Ammon's horn (tissue), 1 donor: ENCODE results near the gene ITGB4.

Source experiments
- DNase-seq: peaks from one replicate; pipeline ENCODE4 v3.0.0-alpha.2; 2016; ENCODE audit warnings: low spot score

Gene ITGB4

GRCh38 chr17:75697651-75698291 is 23.5 kb upstream of the ITGB4 start:
- DNase-seq = peak; percentile 95

DNA sequence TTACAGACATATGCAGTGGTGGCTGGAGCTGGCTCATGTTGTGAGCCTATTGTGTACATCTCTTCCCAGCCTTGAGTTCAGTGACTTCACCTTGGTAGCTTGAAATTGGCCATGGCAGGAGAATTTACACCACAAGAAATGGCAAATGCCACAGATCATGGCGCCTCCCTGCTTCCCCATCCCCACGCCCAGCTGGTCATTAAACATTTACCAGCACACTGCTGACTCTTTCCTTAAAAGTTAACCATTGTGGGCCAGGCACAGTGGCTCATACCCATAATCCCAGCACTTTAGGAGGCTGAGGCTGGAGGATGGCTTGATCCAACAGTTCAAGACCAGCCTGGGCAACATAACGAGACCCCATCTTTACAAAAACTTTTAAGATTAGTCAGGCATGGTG is 22.6 kb upstream of the ITGB4 start:
- DNase-seq = no peak

GRCh38 chr17:75701288-75701687 is 20.0 kb upstream of the ITGB4 start:
- DNase-seq = no peak

DNA sequence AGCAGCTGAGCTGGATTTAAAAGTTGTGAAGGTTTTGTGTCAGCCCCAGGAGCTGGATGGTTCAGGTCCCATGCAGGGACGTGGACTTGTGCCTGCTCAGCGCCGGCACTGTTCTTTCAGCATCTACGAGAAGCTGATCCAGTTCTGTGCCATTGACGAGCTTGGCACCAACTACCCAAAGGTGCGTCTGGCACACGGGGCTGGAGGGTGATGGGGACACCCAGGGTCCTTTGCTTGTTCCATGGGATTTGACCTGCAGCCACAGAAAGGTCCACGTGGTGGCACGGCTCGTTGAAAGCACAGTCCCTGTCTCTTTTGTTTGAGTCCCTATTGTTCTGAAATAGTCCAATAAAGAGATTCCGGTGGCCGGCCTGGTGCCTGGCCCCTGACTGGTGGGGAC is 18.1 kb upstream of the ITGB4 start:
- DNase-seq = no peak

GRCh38 chr17:75703591-75703990 is 17.7 kb upstream of the ITGB4 start:
- DNase-seq = no peak

DNA sequence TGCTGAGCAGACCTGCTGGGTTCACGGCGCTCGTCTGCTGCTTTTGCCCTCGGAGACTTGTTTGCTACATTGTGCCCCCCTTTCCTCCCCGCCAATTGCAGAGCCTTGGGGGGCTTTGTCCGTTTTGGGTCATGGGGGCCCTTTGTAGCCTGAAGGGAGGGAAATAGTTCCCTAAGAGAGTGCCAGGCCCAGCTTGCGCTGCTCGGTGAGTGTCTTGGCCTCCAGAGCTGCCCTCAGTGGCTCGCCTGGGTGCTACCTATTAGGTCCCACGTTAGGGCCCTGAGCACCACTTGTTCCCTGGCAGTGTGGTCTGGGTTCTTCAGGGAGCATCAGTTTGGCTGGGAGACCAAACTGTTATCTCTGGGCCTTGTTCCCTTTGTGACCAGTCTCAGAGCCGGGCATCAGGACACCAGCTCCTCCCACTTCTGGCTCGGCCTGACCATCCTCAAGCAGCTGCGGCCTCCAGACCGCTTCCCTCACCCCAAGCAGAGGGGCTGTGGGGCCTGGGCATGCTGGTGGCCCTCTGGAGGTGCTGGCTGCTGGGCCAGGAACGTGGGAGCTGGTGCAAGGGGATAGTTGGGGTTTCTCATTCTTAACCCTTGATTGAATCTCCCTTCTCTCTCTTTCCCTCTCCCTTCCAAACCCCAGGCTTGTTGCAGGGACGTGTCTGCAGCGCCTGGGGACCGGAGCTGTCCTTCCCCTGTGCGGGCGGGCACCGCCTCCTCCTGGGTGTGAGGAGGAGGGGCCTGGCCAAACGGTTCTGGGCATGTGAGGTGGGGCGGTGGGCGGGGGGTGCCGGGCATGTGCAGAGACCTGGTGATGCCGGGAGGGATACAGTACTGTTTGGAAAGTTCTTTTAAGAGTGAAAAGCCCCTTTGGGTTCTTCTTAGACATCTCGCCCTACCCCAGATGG is 16.0 kb upstream of the ITGB4 start:
- peak; percentile 67 for DNase-seq

- DNase-seq = no peak
Measured at GRCh38 chr17:75706042-75706728, 15.1 kb upstream of the ITGB4 start.

- no peak for DNase-seq
Measured at GRCh38 chr17:75707079-75707571, 14.1 kb upstream of the ITGB4 start.

GRCh38 chr17:75712446-75712845 is 8.8 kb upstream of the ITGB4 start:
- DNase-seq = no peak

DNA sequence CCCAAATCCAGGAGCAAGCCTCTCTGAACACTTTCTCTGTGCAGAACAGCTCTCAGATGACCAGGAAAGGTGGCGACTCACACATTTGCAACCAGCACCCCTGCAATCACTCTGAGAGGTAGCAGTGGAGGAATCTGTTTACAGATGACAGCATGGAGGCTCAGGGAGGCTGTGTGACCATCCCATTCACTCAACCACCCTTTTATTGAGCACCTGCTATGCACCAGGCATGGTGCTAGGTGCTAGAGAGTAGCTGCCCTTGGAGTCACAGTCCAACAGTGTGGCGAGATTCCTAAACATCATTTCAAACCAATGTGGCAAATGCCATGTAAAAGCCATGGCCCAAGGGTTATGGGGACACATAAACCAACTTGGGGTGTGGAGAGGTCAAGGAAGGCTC is 1.5 kb upstream of the ITGB4 start:
- DNase-seq = no peak

DNA sequence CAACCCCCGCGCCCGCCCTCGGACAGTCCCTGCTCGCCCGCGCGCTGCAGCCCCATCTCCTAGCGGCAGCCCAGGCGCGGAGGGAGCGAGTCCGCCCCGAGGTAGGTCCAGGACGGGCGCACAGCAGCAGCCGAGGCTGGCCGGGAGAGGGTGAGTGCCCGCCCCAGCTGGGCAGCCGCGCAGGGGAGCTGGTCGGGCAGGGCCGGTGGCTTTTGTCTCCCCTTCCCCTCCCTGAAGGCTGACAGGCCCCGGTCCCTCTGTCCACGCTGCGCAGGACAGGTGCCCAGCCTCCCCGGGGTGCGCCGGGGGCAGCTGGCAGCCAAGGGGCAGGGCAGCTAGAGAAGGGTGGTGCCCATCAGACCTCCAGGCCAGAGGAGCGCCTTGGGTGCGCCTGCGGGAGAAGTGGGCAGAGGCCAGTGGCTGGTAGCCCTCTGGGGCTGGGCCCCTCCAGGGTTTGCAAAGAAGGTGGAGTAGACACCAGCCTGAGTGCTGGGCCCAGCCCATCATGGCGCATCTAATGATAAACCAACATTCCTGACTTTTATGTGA is 278 bp downstream of the ITGB4 start:
- no peak for DNase-seq

GRCh38 chr17:75722076-75722475 is 817 bp downstream of the ITGB4 start:
- DNase-seq = no peak

GRCh38 chr17:75722542-75723095 is 1.4 kb downstream of the ITGB4 start:
- DNase-seq = no peak

DNA sequence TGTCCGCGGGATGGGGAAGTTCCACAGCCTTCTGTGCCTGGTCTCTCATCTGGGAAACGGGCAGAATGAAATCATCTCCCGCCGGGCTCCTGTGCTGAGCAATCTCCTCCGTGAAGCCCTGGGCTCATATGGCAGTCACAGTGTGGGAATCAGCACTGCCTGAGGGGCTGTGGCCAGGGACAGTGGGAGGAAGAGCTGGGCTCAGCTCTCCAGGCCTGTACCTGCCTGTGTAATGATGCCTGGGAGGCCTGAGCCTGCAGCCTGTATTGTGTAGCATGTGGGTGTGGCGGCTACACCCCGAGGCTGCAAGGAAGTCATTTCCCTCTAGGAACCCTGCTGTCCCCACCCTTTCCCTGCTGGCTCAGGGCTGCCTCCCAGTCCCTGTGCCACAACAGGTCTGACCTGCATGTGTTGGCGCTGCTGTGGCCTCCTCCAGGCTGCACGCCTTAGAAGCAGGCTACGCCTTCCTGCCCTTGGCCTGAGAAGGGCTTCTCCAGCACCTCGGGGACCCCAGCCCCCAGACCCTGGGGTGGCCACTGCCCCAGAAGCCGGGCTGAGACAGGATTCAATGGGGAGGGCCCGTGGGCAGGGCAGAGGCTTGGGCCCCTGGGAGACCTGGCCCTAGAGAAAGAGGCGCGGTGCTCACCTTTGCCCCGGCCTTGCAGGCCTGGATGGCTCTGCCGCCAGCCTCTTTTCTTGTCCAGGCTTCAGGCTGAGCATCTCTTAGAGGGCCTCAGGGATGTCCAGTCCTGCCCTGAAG is 2.1 kb downstream of the ITGB4 start:
- no peak for DNase-seq

GRCh38 chr17:75724016-75725003 is 3.1 kb downstream of the ITGB4 start:
- DNase-seq = no peak

DNA sequence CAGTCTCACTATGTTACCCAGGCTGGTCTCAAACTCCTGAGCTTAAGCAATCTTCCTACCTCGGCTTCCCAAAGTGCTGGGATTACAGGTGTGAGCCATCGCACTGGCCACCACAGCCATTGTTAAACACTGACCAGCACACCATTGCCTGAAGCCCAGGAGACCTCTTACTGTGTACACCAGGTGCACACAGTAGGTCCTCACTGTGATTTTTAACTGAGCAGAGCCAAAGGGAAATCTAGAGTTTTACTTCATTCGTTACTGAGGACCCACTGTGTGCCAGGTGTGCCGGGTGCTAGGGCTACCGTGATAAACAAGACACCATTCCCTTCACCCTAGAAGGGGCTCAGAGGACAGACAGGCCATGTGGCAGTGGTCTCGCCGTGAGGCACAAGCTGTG is 4.2 kb downstream of the ITGB4 start:
- DNase-seq = no peak

DNA sequence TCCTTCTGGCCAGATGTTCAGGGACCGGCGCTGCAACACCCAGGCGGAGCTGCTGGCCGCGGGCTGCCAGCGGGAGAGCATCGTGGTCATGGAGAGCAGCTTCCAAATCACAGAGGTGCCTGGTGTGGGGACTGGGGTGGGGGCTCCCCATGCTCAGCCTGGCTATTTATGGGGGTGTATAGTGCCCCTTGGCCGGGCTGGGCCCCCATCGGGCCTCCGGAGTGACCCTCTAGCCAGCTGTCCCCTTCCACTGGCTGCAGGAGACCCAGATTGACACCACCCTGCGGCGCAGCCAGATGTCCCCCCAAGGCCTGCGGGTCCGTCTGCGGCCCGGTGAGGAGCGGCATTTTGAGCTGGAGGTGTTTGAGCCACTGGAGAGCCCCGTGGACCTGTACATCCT is 6.1 kb downstream of the ITGB4 start:
- DNase-seq = no peak

DNA sequence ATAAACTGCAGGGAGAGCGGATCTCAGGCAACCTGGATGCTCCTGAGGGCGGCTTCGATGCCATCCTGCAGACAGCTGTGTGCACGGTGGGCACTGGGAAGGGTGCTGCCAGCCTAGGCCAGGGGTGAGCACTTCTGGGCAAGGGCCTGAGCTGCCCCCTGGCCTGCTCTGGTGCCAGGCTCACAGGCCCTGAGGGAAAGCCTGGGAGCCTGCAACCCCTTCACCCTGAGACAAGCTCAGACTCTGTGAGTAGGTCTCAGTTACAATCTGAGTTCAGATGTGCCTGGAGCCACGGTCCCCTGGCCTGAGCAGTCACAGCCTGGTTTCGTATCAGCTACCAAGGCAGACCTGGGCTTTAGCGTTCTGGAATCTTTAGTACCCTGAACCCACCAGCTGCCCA is 8.1 kb downstream of the ITGB4 start:
- DNase-seq = no peak

DNA sequence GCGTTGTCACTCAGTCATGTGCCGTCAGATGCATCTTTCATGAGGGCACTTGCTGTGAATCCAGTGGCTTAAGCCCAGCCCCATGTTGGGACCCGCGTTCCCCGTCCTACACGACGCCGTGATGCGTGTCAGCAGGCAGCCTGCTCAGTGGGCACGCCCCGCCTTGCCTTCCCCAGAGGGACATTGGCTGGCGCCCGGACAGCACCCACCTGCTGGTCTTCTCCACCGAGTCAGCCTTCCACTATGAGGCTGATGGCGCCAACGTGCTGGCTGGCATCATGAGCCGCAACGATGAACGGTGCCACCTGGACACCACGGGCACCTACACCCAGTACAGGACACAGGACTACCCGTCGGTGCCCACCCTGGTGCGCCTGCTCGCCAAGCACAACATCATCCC is 8.8 kb downstream of the ITGB4 start:
- DNase-seq = no peak

DNA sequence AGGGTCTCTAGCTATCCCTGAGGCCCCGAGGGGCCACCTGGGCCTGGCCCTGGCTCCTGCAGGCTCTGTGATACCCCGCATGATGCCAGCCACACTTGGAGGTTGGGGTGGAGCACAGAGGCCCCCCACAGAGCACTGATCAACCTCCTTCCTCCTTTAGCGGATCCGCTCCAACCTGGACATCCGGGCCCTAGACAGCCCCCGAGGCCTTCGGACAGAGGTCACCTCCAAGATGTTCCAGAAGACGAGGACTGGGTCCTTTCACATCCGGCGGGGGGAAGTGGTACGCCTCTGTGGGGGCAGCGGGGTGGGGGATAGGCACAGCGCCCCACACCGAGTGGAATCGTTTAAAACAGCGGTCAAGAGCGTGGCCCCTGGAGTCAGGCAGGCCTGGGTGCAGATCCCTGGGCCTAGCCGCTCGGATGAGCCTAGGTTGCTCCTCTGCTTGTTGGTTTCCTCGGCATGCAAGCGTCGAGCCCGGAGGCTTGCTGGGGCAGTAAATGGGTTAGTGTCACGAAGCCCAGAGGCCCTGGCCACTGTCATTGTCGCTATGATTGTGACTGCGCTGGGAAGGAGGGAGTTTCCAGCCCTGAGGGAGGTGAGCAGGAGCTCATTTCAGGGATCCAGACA is 9.9 kb downstream of the ITGB4 start:
- no peak for DNase-seq
